WTC11 (cell line): ENCODE results near the gene SST. TPM values are rescaled to one million over a fixed set of nuclear protein-coding genes. Genes with fewer than 3 reads are reported as not detected.

Experiments
- ATAC-seq: fragments of 200-7000 bp; cut with Tn5 transposase; 2 replicates; pipeline ENCODE4 v1.10.0; 2021; ENCODE audit warnings: mild to moderate bottlenecking, moderate library complexity
- CTCF ChIA-PET: fragments of 300-600 bp; sonication (Branson Sonifier 250); formaldehyde crosslinking; loops from one replicate; lab custom pipeline; 2021; ENCODE audit warnings: antibody characterized with exemption; lab: Charles Lee
- POLR2A ChIA-PET: fragments of 350-600 bp; sonication (Branson Sonifier 250); formaldehyde crosslinking; loops from one replicate; lab custom pipeline; 2021; ENCODE audit warnings: antibody characterized with exemption; lab: Charles Lee
- DNase-seq: peaks from one replicate; pipeline ENCODE4 v3.0.0; 2021; ENCODE audit warnings: low spot score
- H3K27ac Mint-ChIP-seq: 2 replicates; pipeline ENCODE4 v1.8.0; 2021; ENCODE audit warnings: mixed read lengths
- H3K27me3 Mint-ChIP-seq: 2 replicates; pipeline ENCODE4 v1.8.0; 2021; ENCODE audit warnings: low read depth, mild to moderate bottlenecking, moderate library complexity, mixed read lengths
- H3K36me3 Mint-ChIP-seq: 2 replicates; pipeline ENCODE4 v1.8.0; 2021; ENCODE audit warnings: mixed read lengths
- H3K4me1 Mint-ChIP-seq: 2 replicates; pipeline ENCODE4 v1.8.0; 2022; ENCODE audit warnings: mixed read lengths
- H3K4me3 Mint-ChIP-seq: 2 replicates; pipeline ENCODE4 v1.8.0; 2021; ENCODE audit warnings: mild to moderate bottlenecking, moderate library complexity, mixed read lengths
- H3K9me3 Mint-ChIP-seq: 2 replicates; pipeline ENCODE4 v1.8.0; 2021; ENCODE audit warnings: mixed read lengths
- ATF2 ChIP-seq: sonication (generic); formaldehyde crosslinking; IDR thresholded peaks from 2 replicates; pipeline ENCODE4 v1.8.1; 2022; ENCODE audit warnings: low read depth, missing genetic modification reagents, borderline replicate concordance
- CBFB ChIP-seq: sonication (generic); formaldehyde crosslinking; IDR thresholded peaks from 2 replicates; pipeline ENCODE4 v1.8.1; 2022; ENCODE audit warnings: mild to moderate bottlenecking, low read depth, missing genetic modification reagents
- CDX4 ChIP-seq: fragments of 250-450 bp; sonication (Bioruptor Pico); IDR thresholded peaks from 2 replicates; pipeline ENCODE4 v1.9.0; 2021; ENCODE audit warnings: moderate library complexity, mild to moderate bottlenecking, inconsistent platforms, borderline replicate concordance
- CREM ChIP-seq: sonication (generic); formaldehyde crosslinking; IDR thresholded peaks from 2 replicates; pipeline ENCODE4 v1.8.1; 2022; ENCODE audit warnings: mild to moderate bottlenecking, missing genetic modification reagents, moderate library complexity
- E2F4 ChIP-seq: sonication (generic); formaldehyde crosslinking; IDR thresholded peaks from 2 replicates; pipeline ENCODE4 v1.8.1; 2022; ENCODE audit warnings: low read depth, mild to moderate bottlenecking, moderate library complexity, missing genetic modification reagents, borderline replicate concordance
- ERG ChIP-seq: fragments of 250-450 bp; sonication (Bioruptor Pico); IDR thresholded peaks from 2 replicates; pipeline ENCODE4 v1.8.0; 2021; ENCODE audit warnings: mild to moderate bottlenecking
- HMGXB4 ChIP-seq: sonication (generic); formaldehyde crosslinking; IDR thresholded peaks from 2 replicates; pipeline ENCODE4 v1.8.1; 2023; ENCODE audit warnings: mild to moderate bottlenecking, moderate library complexity, missing genetic modification reagents
- KAT7 ChIP-seq: sonication (generic); formaldehyde crosslinking; IDR thresholded peaks from 2 replicates; pipeline ENCODE4 v1.8.1; 2023; ENCODE audit warnings: missing genetic modification reagents, mild to moderate bottlenecking, borderline replicate concordance
- MXD4 ChIP-seq: fragments of 250-450 bp; sonication (Bioruptor Pico); IDR thresholded peaks from 2 replicates; pipeline ENCODE4 v1.8.0; 2021; ENCODE audit warnings: mild to moderate bottlenecking, moderate library complexity, borderline replicate concordance
- MYBL2 ChIP-seq: sonication (generic); formaldehyde crosslinking; IDR thresholded peaks from 2 replicates; pipeline ENCODE4 v1.8.1; 2023; ENCODE audit warnings: mild to moderate bottlenecking, moderate library complexity, missing genetic modification reagents
- NFE2L1 ChIP-seq: sonication (generic); formaldehyde crosslinking; IDR thresholded peaks from 2 replicates; pipeline ENCODE4 v1.8.1; 2023; ENCODE audit warnings: missing genetic modification reagents
- NFYB ChIP-seq: sonication (generic); formaldehyde crosslinking; conservative IDR thresholded peaks from 2 replicates; pipeline ENCODE4 v1.8.0; 2022; ENCODE audit warnings: low read depth, missing genetic modification reagents
- SOX15 ChIP-seq: fragments of 250-450 bp; sonication (Bioruptor Pico); IDR thresholded peaks from 2 replicates; pipeline ENCODE4 v1.9.0; 2021; ENCODE audit warnings: mild to moderate bottlenecking
- SP1 ChIP-seq: sonication (generic); formaldehyde crosslinking; conservative IDR thresholded peaks from 2 replicates; pipeline ENCODE4 v1.8.1; 2022; ENCODE audit warnings: missing genetic modification reagents
- TEAD4 ChIP-seq: sonication (generic); formaldehyde crosslinking; IDR thresholded peaks from 2 replicates; pipeline ENCODE4 v1.8.0; 2022; ENCODE audit warnings: mild to moderate bottlenecking, missing genetic modification reagents
- ZMAT4 ChIP-seq: fragments of 250-450 bp; sonication (Bioruptor Pico); IDR thresholded peaks from 2 replicates; pipeline ENCODE4 v1.9.0; 2021; ENCODE audit warnings: mild to moderate bottlenecking
- ZNF121 ChIP-seq: sonication (generic); formaldehyde crosslinking; IDR thresholded peaks from 2 replicates; pipeline ENCODE4 v1.8.0; 2023; ENCODE audit warnings: missing genetic modification reagents
- ZNF138 ChIP-seq: sonication (generic); formaldehyde crosslinking; conservative IDR thresholded peaks from 2 replicates; pipeline ENCODE4 v1.8.1; 2022; ENCODE audit warnings: mild to moderate bottlenecking, moderate library complexity, missing genetic modification reagents
- ZNF232 ChIP-seq: sonication (generic); formaldehyde crosslinking; IDR thresholded peaks from 2 replicates; pipeline ENCODE4 v1.8.0; 2022; ENCODE audit warnings: mild to moderate bottlenecking, missing genetic modification reagents
- ZNF263 ChIP-seq: sonication (generic); formaldehyde crosslinking; IDR thresholded peaks from 2 replicates; pipeline ENCODE4 v1.8.1; 2022; ENCODE audit warnings: low read depth, mild to moderate bottlenecking, moderate library complexity, missing genetic modification reagents
- ZNF396 ChIP-seq: fragments of 250-450 bp; sonication (Bioruptor Pico); IDR thresholded peaks from 2 replicates; pipeline ENCODE4 v1.8.0; 2021; ENCODE audit warnings: mild to moderate bottlenecking, moderate library complexity, borderline replicate concordance
- ZNF425 ChIP-seq: fragments of 250-450 bp; sonication (Bioruptor Pico); conservative IDR thresholded peaks from 2 replicates; pipeline ENCODE4 v1.9.0; 2021; ENCODE audit warnings: mild to moderate bottlenecking
- total RNA-seq: library from RNA; stranded (reverse); gene quantifications from 3 replicates; pipeline ENCODE4 v1.2.3, GENCODE V29; 2021

The SST gene
- total RNA-seq, 1 experiment from 2014 or later = 0.70 TPM

- no peak for TF ChIP-seq ZNF425 (CRISPR knock-in tag)
- no peak for TF ChIP-seq ZNF263 (CRISPR knock-in tag)
- TF ChIP-seq E2F4 = no peak
Observed at GRCh38 chr3:187709155-187709554, 39.0 kb upstream of the SST start (continued).

GRCh38 chr3:187708696-187709095 lies 38.5 kb upstream of the SST start:
- CTCF ChIA-PET = interaction anchor here (0.6 to 2.6 kb wide), 11 partner anchors 9 to 488 kb away, joined by 3 to 24 read pairs (median 7); no protein-coding TSS in a partner anchor
- no peak overlapping the region for H3K4me3 Mint-ChIP-seq
- POLR2A ChIA-PET = no interaction called here
- DNase-seq (no peak), ATAC-seq (no peak)
- no peaks in the 10 kb centered on the region for H3K4me1 Mint-ChIP-seq
- no peak overlapping the region for H3K27ac Mint-ChIP-seq
- H3K36me3 Mint-ChIP-seq = no peaks in the 10 kb centered on the region; the same call in 1 of the 2 replicates
- peaks cover 5% of the 10 kb centered on the region; the same call in 1 of the 2 replicates for H3K9me3 Mint-ChIP-seq
- H3K27me3 Mint-ChIP-seq = no peaks in the 10 kb centered on the region
- TF ChIP-seq SP1 (CRISPR knock-in tag) = no peak
- no peak for TF ChIP-seq SOX15 (CRISPR knock-in tag)
- TF ChIP-seq ZNF232 (CRISPR knock-in tag) = no peak
- no peak for TF ChIP-seq NFYB (CRISPR knock-in tag)
- no peak for TF ChIP-seq KAT7 (CRISPR knock-in tag)
- TF ChIP-seq ERG (CRISPR knock-in tag) = no peak
- TF ChIP-seq ATF2 (CRISPR knock-in tag) = no peak
- no peak for TF ChIP-seq MYBL2 (CRISPR knock-in tag)
- no peak for TF ChIP-seq HMGXB4
- TF ChIP-seq NFE2L1 (CRISPR knock-in tag) = no peak
- no peak for TF ChIP-seq CREM (CRISPR knock-in tag)
- no peak for TF ChIP-seq ZNF396
- TF ChIP-seq TEAD4 (CRISPR knock-in tag) = no peak

GRCh38 chr3:187706971-187707370 lies 36.8 kb upstream of the SST start:
- POLR2A ChIA-PET = no interaction called here
- no peak for DNase-seq
- Mint-ChIP-seq H3K27ac (no peak overlapping the region), H3K4me3 (no peak overlapping the region), H3K27me3 (no peaks in the 10 kb centered on the region), H3K9me3 (no peaks in the 10 kb centered on the region), H3K4me1 (no peaks in the 10 kb centered on the region), H3K36me3 (no peaks in the 10 kb centered on the region)
- CTCF ChIA-PET = interaction anchor here (1.4 kb wide), 1 partner anchor 28 kb away, joined by 4 read pairs; no protein-coding TSS in a partner anchor
- no peak for ATAC-seq
- TF ChIP-seq HMGXB4 = no peak
- no peak for TF ChIP-seq TEAD4 (CRISPR knock-in tag)
- no peak for TF ChIP-seq MYBL2 (CRISPR knock-in tag)
- TF ChIP-seq ZMAT4 = no peak
- no peak for TF ChIP-seq ZNF121 (CRISPR knock-in tag)
- TF ChIP-seq MXD4 (CRISPR knock-in tag) = no peak
- no peak for TF ChIP-seq CBFB (CRISPR knock-in tag)
- no peak for TF ChIP-seq CDX4
- TF ChIP-seq ZNF138 (CRISPR knock-in tag) = no peak
